ENCODE results near the gene JAG2.

Gene JAG2

DNA sequence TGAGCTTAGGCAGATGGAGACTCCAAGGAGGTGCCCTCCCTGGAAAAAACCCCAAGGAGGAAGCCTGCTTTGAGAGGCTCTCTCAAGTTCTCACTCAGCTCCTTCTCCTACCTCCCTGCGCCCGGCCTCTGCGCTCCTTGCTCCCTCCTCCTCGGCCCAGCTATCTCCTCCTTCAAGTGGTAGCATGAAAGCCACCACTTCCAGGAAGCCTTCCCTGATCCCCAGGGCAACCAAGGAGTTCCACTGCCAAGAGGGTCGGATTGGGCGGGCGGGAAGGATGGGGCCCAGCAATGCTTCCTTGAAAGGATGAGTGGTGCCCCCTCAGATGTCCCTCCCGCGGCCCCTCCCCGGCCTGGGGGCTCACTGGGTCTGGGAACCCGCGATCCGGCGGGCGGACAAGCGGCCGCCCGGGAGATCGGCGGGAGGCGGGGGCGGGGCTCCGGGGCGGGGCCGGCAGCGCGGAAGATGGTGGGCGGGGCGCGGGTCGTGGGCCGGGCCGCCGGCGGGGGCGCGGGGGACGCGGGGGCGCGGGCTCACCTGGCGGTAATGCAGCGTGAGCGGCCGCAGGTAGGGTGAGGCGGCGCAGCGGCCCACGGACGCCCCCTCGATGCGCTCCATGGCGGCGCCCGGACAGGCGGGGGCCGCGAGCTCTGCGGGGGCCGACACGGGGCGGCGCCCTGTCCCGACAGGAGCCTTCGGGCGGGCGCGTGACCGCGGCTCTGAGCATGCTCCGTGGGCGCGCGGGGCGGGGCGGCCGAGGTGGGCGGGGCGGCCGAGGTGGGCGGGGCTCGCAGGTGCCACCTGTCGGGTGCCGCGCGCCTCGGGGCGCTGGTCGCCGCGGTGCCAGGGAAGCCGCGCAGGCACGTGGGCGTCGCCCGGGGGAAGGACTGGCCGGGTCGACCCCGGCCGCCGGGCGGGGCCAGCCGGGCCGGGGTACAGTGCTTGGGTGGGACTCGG, 12.3 kb upstream of the JAG2 start, which contains the start of gene NUDT14:
Gene NUDT14 (minus strand): TSS at position 721 of the 957 bp plus-strand sequence. CDS start 103 bp downstream, at position 618.
- no peak within 1 kb of the TSS for H2AFZ ChIP-seq (ENCODE audit: low read depth, low read length, severe bottlenecking)

DNA sequence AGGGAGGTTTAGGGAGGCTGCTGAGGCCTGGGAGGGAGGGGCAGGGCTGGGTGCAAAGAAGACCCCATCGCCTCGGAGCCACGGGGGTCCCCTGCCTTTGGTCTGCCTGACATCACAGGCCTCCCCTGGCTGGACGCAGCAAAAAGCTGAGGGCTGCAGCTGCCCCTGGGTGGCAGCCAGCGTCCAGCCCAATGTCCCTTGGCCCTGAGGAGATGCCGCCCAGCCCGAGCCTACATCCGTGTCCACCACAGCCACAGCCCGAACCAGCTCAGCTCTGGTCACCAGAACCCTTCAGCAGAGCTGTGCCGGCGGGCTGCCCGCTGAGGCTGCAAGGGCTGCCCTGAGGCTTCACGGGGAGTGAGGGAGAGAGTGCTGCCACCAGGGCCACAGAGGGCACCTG, 10.6 kb upstream of the JAG2 start:
- Histone ChIP-seq H2AFZ (ENCODE audit: low read depth, low read length, severe bottlenecking) (no peak overlapping the region), H3K9me3 (ENCODE audit: insufficient read depth, low read length) (no peaks in the 10 kb centered on the region), H3F3A (ENCODE audit: insufficient read depth) (no peaks in the 10 kb centered on the region), H3K4me2 (ENCODE audit: low read depth, low read length, poor library complexity, severe bottlenecking) (no peak overlapping the region), H3K79me2 (ENCODE audit: insufficient read depth, low read length) (no peaks in the 10 kb centered on the region), H3K36me3 (ENCODE audit: low read length) (no peaks in the 10 kb centered on the region), H3K27me3 (ENCODE audit: low read length) (no peaks in the 10 kb centered on the region), H3K9me2 (replicated peaks; ENCODE audit: insufficient read depth, low read length) (no peaks in the 10 kb centered on the region), H3K4me3 (ENCODE audit: insufficient read depth, low read length, poor library complexity, severe bottlenecking) (no peak overlapping the region), H4K20me1 (ENCODE audit: low read depth, low read length) (no peaks in the 10 kb centered on the region; the same call in 1 of the 2 replicates), H3K9ac (ENCODE audit: low read length) (no peak overlapping the region), H3K27ac (ENCODE audit: low read depth, low read length) (no peak overlapping the region)
- TF ChIP-seq EZH2phosphoT487 (conservative IDR thresholded peaks at IDR 0.05; ENCODE audit: low read length): no peak
- TF ChIP-seq, protein P1, sequence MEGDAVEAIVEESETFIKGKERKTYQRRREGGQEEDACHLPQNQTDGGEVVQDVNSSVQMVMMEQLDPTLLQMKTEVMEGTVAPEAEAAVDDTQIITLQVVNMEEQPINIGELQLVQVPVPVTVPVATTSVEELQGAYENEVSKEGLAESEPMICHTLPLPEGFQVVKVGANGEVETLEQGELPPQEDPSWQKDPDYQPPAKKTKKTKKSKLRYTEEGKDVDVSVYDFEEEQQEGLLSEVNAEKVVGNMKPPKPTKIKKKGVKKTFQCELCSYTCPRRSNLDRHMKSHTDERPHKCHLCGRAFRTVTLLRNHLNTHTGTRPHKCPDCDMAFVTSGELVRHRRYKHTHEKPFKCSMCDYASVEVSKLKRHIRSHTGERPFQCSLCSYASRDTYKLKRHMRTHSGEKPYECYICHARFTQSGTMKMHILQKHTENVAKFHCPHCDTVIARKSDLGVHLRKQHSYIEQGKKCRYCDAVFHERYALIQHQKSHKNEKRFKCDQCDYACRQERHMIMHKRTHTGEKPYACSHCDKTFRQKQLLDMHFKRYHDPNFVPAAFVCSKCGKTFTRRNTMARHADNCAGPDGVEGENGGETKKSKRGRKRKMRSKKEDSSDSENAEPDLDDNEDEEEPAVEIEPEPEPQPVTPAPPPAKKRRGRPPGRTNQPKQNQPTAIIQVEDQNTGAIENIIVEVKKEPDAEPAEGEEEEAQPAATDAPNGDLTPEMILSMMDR (IDR thresholded peaks at IDR 0.05; ENCODE audit: insufficient read depth, low read length, poor library complexity, severe bottlenecking): no peak

More for the DNA sequence above, 12.3 kb upstream of the JAG2 start, which contains the start of gene NUDT14:
- Histone ChIP-seq H3K9me3 (ENCODE audit: insufficient read depth, low read length) (no peaks in the 10 kb centered on the region), H3K4me2 (ENCODE audit: low read depth, low read length, poor library complexity, severe bottlenecking) (peak within 1 kb of the TSS; percentile 96), H3K4me3 (ENCODE audit: insufficient read depth, low read length, poor library complexity, severe bottlenecking) (peak within 1 kb of the TSS; percentile 65), H3K27me3 (ENCODE audit: low read length) (no peaks in the 10 kb centered on the region), H3K9ac (ENCODE audit: low read length) (peak within 1 kb of the TSS; percentile 60), H3F3A (ENCODE audit: insufficient read depth) (no peaks in the 10 kb centered on the region), H3K27ac (ENCODE audit: low read depth, low read length) (no peak within 1 kb of the TSS), H3K9me2 (replicated peaks; ENCODE audit: insufficient read depth, low read length) (no peaks in the 10 kb centered on the region), H4K20me1 (ENCODE audit: low read depth, low read length) (no peaks in the 10 kb centered on the region; the same call in 1 of the 2 replicates), H3K79me2 (ENCODE audit: insufficient read depth, low read length) (no peaks in the 10 kb centered on the region), H3K36me3 (ENCODE audit: low read length) (no peaks in the 10 kb centered on the region)
- TF ChIP-seq EZH2phosphoT487 (conservative IDR thresholded peaks at IDR 0.05; ENCODE audit: low read length): no peak
- TF ChIP-seq, protein P1 (IDR thresholded peaks at IDR 0.05; ENCODE audit: insufficient read depth, low read length, poor library complexity, severe bottlenecking): no peak

DNA sequence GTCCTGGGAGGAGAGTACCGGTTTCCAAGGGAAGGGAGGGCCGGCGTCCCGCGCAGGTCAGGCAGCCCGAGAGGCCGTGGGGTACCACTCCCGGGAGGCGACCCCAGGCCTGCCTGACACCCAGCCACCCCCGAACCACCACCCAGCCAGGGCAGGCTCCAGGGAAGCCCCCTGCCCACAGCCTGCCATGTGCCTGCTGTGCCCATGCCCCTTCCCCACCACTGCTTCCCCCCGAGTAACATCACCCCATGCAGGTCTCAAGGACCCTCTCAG, 10.2 kb upstream of the JAG2 start:
- TF ChIP-seq, protein P1 (IDR thresholded peaks at IDR 0.05; ENCODE audit: insufficient read depth, low read length, poor library complexity, severe bottlenecking): no peak
- no peak for TF ChIP-seq EZH2phosphoT487 (conservative IDR thresholded peaks at IDR 0.05; ENCODE audit: low read length)
- H3K4me3 ChIP-seq (ENCODE audit: insufficient read depth, low read length, poor library complexity, severe bottlenecking): no peak overlapping the region
- H3K27me3 ChIP-seq (ENCODE audit: low read length): no peaks in the 10 kb centered on the region
- no peak overlapping the region for H3K27ac ChIP-seq (ENCODE audit: low read depth, low read length)
- H3F3A ChIP-seq (ENCODE audit: insufficient read depth): no peaks in the 10 kb centered on the region
- no peak overlapping the region for H3K4me2 ChIP-seq (ENCODE audit: low read depth, low read length, poor library complexity, severe bottlenecking)
- H2AFZ ChIP-seq (ENCODE audit: low read depth, low read length, severe bottlenecking): no peak overlapping the region
- no peaks in the 10 kb centered on the region for H3K9me2 ChIP-seq (replicated peaks; ENCODE audit: insufficient read depth, low read length)
- no peaks in the 10 kb centered on the region for H3K36me3 ChIP-seq (ENCODE audit: low read length)
- no peak overlapping the region for H3K9ac ChIP-seq (ENCODE audit: low read length)
- H3K79me2 ChIP-seq (ENCODE audit: insufficient read depth, low read length): no peaks in the 10 kb centered on the region
- H3K9me3 ChIP-seq (ENCODE audit: insufficient read depth, low read length): no peaks in the 10 kb centered on the region
- H4K20me1 ChIP-seq (ENCODE audit: low read depth, low read length): no peaks in the 10 kb centered on the region; the same call in 1 of the 2 replicates
